Lower leg skin (tissue), 4 donors: ENCODE measurements around the gene CLASP2. TPM values are rescaled to one million over a fixed set of nuclear protein-coding genes. Genes with fewer than 3 reads are reported as not detected.

Experiments
- DNase-seq, 2 donors: peaks; one replicate each; pipeline ENCODE4 v3.0.0-alpha.2; 2019; ENCODE audit warnings: low spot score in 2 of 2
- H3K4me3 ChIP-seq: fragments of 200-600 bp; sonication (generic); 2 replicates; pipeline ENCODE4 v1.5.1; 2017; ENCODE audit warnings: mild to moderate bottlenecking, low read depth; ENCODE audit not compliant: poor library complexity, severe bottlenecking
- CTCF ChIP-seq, 3 donors: fragments of 450-650 bp; IDR thresholded peaks; one replicate each; pipeline ENCODE4 v1.5.1; 2016; ENCODE audit warnings: antibody characterized with exemption in 3 of 3, mild to moderate bottlenecking in 3 of 3, moderate library complexity in 2 of 3
- POLR2A ChIP-seq, 2 donors: fragments of 450-650 bp; IDR thresholded peaks; one replicate each; pipeline ENCODE4 v1.6.1; 2016 to 2017; ENCODE audit warnings: antibody characterized with exemption in 2 of 2, mild to moderate bottlenecking in 1 of 2, moderate library complexity in 1 of 2
- WGBS, 2 donors: methylation state at CpG; one replicate each; pipeline ENCODE4 v1.1.5; 2018; 5-methylcytosine and 5-hydroxymethylcytosine counted together
- intact Hi-C: fragments of 100-400 bp; cut with DNase I; formaldehyde crosslinking; loops from one replicate; pipeline ENCODE4 v1.15.0; 2023; ENCODE audit warnings: low total_unique reads
- total RNA-seq, 4 donors: library from RNA; depleted of rRNA; stranded (reverse); fragments of >200 nt; gene quantifications; one replicate each; pipeline ENCODE4 v1.1.0, GENCODE V29; 2016

CLASP2 gene
- total RNA-seq, 4 donors from 2014 or later, result 27.2 to 76.8 (median 49.8) TPM

- intact Hi-C loops, result no loop called here
- no peak overlapping the region for H3K4me3 ChIP-seq
- TF ChIP-seq CTCF (IDR thresholded peaks at IDR 0.05) (no peak), POLR2A (IDR thresholded peaks at IDR 0.05) (no peak)
- WGBS, 2 donors, result 95 to 97% methylated on average over 1 of the region's 1 CpG
- DNase-seq, result no peak
These were observed 69.3 kb downstream of the CLASP2 start for GRCh38 chr3:33648793-33649192.

DNA sequence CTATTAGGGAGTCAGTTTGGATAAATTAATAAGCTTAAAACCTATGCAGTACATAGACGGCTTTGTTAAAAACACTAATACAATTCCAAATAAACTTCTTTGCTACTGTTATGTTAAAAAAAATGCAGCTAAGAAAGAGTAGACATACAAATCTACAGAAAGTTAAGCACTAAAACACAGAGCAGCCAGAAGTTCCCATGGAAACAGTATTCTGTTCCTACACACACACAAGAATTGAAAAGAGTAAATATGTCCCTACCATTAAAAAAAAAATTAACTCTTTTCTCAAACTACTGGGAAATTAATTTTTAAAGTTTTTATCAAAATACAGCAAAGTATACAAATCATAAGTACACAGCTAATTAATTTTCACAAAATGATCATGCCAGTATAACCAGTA lies 71.6 kb downstream of the CLASP2 start:
- TF ChIP-seq CTCF (IDR thresholded peaks at IDR 0.05), result no peak
- no peak for TF ChIP-seq POLR2A (IDR thresholded peaks at IDR 0.05)
- no peak overlapping the region for H3K4me3 ChIP-seq
- 82 to 93% methylated on average over 1 of the region's 1 CpG for WGBS, 2 donors
- DNase-seq, result no peak
- intact Hi-C loops, result no loop called here

DNA sequence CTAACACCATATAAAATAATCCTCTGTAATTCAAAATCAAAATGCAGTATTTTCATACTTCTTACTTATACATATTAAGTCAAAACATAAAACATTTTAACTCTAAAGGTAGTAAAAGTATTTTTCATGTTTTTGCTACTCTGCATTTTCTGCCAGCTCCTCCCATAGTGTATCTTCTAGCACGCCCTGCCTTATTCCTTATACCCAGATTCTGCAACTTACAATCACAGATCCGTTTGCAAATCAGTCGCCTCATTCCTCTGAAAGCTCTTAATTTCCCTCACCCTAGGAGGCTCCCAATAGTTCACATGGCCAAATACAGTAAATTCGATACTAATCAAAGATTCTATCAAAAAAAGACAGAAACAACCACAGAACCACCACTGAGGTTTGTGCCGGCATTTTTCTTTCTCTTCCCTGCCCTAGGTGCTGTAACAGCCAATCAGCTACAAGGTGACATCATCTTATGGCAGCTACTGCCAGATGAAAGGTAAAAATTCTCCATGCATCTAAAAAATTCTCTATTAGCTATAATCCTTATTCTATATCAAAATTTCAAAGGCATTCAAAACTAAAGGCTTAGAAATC lies 72.9 kb downstream of the CLASP2 start:
- DNase-seq, result no peak
- intact Hi-C loops, result no loop called here
- WGBS, 2 donors, result 28 to 34% methylated on average over 5 of the region's 5 CpGs
- TF ChIP-seq CTCF (IDR thresholded peaks at IDR 0.05) (no peak), POLR2A (IDR thresholded peaks at IDR 0.05) (no peak)
- no peak overlapping the region for H3K4me3 ChIP-seq

DNA sequence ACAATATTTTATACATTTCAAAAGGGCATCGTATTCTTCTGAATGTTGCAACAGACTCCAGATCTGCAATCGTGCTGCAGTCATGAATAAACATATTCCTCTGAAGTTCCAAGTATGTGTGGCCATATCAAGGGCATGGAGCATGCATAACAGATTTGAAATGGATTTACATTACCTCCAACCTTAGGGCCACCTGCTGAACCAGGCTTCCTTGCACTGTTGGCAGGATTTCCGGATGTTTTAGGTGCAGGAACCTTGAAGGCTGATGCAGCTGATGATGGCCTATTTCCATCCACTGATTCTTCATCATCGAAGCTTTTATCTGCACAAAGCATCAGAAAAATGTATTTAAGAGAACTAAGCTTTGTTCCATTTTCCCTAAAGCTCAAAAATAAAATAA lies 73.5 kb downstream of the CLASP2 start:
- intact Hi-C loops, result no loop called here
- no peak overlapping the region for H3K4me3 ChIP-seq
- DNase-seq, result no peak

GRCh38 chr3:33642806-33643205 lies 75.2 kb downstream of the CLASP2 start:
- no peak for DNase-seq
- WGBS, 2 donors, result 78 to 79% methylated on average over 2 of the region's 2 CpGs
- intact Hi-C loops, result no loop called here

More for the DNA sequence above, 73.5 kb downstream of the CLASP2 start:
- TF ChIP-seq POLR2A (IDR thresholded peaks at IDR 0.05) (no peak), CTCF (IDR thresholded peaks at IDR 0.05) (no peak)
- WGBS, 2 donors, result 68 to 69% methylated on average over 4 of the region's 4 CpGs

More at GRCh38 chr3:33642806-33643205, 75.2 kb downstream of the CLASP2 start:
- H3K4me3 ChIP-seq, result no peak overlapping the region
- TF ChIP-seq POLR2A (IDR thresholded peaks at IDR 0.05), result no peak
- no peak for TF ChIP-seq CTCF (IDR thresholded peaks at IDR 0.05)
